SK-MEL-5 (cell line): ENCODE results near the gene NMT1. TPM values are rescaled to one million over a fixed set of nuclear protein-coding genes. Genes with fewer than 3 reads are reported as not detected.

Experiments used
- DNase-seq: peaks from one replicate; pipeline ENCODE4 v3.0.0-alpha.2; 2016; ENCODE audit warnings: low read depth, low spot score
- in situ Hi-C: cut with HindIII; loops from 2 replicates; pipeline ENCODE4 v1.10.0; 2016; ENCODE audit warnings: low sequenced_read_pairs, high pct_unique_total_duplicates, low pct_unique_long_range_greater_than_20kb
- total RNA-seq: library from RNA; depleted of rRNA; stranded (reverse); fragments of >200 nt; shearing (Covaris generic); gene quantifications from 2 replicates; pipeline ENCODE4 v1.2.3, GENCODE V29; 2014

The NMT1 gene
- total RNA-seq, 1 experiment from 2014 or later, result 71.5 TPM

DNA sequence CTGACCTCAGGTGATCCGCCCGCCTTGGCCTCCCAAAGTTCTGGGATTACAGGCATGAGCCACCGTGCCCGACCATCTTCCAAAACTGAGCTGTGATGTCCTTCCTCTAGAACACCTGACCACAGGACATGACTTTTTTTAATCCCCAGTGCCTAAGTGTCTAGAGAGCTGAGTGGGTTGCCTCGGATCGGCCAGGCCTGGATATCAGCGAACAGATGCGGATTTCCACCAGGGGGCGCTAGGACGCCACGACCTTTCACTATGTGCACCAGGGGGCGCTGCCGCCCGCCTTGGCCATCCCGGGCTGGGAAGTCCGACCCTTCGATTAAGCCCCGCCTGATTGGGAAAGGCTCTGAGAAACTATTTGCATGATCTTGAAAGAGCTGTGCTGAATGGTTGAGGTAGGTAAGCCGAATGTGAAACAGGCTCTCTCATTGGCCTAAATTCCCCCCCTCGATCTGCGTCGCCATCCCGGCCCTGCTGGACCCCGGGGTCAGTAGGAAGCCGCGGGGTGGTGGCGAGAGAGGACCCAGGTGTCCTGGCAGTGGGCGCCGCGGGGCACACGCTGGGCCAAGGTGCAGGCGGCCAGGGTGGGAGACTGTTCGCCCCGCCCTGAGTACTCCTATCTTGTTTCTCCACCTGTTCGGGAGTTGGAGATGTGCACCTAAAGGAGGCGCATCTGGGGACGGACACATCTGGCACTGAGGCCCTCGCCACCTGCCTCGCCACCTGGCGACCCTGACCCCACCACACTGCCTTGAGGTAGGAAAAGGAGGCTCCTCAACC, 74.3 kb downstream of the NMT1 start, which contains the start of gene ACBD4:
ACBD4 (plus strand) TSS at position 496 of the 786 bp plus-strand sequence. CDS start 458 bp downstream, outside the sequence.
- peak; percentile 98 for DNase-seq
- in situ Hi-C loops, result no loop called here

DNA sequence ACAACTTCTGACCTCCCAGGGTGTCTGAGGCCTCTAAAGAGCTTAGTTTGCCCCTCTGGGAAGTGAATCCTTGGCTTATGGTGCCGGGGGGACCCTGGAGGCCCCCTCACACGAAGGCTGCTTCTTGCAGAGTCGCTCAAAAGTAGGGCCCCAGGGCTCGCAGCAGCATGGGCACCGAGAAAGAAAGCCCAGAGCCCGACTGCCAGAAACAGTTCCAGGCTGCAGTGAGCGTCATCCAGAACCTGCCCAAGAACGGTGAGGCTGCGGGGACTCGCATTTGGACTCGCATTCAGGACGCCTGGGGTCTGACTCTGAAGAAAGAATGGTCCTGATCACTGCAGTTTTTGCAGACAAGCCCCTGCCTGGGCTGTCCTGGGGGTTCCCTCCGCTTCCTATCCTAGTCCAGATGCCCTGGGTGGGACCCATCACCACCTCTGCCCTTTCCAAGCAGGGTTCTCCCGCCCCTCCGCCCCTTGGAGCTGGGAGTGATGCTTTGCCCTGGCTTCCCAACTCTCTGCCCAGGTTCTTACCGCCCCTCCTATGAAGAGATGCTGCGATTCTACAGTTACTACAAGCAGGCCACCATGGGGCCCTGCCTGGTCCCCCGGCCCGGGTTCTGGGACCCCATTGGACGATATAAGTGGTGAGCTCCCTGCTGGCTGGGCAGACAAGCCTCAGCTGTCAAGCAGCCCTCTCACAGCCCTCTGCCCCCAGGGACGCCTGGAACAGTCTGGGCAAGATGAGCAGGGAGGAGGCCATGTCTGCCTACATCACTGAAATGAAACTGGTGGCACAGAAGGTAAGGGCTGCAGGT, 75.1 kb downstream of the NMT1 start:
- in situ Hi-C loops, result no loop called here
- DNase-seq, result no peak

DNA sequence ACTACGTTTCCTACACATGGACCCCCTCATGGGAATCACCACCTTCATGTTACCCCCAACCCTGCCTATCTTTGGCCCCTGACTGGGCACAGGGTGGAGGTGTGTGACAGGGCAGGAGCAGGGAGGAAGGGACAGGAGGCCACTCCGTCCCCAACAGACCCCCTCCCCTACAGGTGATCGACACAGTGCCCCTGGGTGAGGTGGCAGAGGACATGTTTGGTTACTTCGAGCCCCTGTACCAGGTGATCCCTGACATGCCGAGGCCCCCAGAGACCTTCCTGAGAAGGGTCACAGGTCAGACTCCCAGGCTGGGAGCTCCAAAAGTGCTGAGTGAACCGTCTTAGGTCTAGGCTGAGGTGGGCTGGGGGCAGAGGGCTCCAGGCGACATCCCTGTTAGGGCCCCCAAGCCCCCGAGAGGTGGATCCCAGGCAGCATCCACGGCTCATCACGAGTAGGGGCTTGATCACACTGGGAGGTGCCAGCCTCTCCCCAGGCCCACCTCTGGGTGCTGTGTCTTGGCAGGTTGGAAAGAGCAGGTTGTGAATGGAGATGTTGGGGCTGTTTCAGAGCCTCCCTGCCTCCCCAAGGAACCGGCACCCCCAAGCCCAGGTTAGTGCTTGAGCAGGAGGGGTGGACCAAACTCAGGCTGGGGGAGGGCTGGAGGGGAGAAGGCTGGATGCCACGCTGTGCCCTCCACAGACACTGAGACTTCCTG, 75.9 kb downstream of the NMT1 start:
- no peak for DNase-seq
- in situ Hi-C loops, result no loop called here

DNA sequence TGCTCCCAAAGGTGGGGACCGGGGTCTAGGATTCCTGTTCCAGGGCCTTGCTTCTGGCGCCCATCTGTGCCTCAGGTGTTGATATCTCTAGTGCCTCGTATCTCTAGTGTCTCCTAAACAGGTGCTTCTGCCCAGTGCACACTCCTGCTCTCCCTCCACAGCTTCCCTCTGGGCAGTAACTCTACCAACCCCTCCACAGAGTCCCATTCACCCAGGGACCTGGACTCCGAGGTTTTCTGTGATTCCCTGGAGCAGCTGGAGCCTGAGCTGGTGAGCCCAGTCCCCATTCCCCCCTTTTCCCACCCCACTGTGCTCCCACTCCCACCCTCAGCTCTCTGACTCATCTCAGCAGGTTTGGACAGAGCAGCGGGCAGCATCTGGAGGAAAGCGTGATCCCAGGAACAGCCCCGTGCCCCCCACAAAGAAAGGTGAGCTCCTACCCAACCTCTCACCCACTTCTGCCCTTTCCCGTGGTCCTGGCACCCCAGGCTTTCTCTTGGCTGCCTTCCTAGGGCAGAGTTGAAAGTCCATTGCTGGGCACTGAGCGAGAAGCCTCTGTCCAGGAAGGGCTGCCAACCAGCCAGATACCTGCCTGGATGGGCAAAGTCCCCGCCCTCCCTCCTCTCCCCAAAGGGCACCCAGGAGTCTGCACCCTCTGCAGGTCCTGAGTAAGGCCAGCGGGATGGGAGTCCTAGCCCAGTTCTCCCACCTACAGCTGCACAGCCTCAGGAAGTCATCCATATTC, 76.6 kb downstream of the NMT1 start:
- in situ Hi-C loops, result no loop called here
- DNase-seq, result no peak

DNA sequence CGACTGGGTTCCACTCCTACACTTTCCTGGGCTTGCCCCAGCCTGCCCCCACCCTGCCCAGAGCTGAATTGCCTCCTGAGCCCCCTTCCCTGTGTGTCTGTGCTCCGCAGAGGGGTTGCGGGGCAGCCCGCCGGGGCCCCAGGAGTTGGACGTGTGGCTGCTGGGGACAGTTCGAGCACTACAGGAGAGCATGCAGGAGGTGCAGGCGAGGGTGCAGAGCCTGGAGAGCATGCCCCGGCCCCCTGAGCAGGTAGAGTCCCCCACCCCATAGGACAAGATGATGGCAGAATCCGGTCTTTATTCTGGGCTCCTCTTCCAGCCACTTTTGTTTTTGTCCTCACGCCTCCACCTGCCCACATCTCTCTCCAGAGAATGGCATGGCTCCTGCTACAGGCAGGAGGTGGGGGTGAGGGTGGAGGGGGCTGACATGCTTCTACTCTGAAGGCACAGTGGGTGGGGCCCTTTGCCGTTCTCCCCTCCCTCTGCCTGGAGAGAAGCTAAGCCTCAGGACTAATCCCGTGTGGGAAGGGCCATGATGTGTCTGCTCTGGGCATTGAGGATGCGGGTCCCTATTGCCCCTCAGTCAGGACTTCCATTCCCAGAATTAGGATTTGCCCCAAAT, 77.9 kb downstream of the NMT1 start:
- in situ Hi-C loops, result no loop called here
- no peak for DNase-seq

DNA sequence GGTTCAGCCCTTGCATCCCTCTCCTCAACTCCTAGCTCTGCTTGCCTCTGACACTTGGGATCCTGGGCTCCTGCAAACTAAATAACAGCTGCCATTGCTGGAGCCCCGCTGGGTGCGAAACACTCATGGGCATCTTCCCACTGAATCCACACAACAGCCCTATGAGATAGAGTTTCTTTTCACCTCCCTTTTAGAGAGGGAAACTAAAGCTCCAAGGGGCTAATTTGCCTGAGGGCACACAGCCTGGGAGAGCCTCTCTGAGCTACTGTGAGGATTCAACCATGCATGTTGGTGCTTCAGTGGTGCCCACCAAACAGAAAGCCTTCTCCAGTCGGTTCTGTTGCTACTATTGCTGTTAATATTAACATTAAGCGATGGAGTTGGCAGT, 78.4 kb downstream of the NMT1 start:
- no peak for DNase-seq
- in situ Hi-C loops, result no loop called here

DNA sequence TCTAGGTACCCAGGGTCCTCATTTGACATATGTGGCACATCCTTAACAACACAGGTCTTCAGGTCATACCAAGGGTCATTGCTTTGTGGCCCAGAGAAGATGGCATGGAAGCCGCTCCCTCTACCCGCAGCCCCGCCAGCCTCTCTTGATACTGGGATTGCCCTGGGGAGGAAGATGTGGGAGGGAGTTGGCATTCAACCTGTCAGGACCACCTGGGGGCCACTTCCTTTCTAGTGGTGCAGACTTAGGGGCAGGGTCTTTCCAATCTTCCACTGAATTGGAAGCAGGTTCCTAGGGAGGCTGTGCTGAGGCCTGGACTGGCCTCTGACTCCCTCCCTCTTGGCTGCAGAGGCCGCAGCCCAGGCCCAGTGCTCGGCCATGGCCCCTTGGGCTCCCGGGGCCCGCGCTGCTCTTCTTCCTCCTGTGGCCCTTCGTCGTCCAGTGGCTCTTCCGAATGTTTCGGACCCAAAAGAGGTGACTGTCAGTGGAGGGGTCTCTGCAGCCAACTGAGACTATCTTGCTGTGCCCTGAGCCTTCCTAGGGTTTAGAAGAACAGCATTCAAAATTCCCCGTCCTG, 82.1 kb downstream of the NMT1 start:
- in situ Hi-C loops, result no loop called here
- no peak for DNase-seq

- DNase-seq, result no peak
- in situ Hi-C loops, result no loop called here
Observed at GRCh38 chr17:45143767-45144198, 82.7 kb downstream of the NMT1 start.

GRCh38 chr17:45144199-45145034, 83.3 kb downstream of the NMT1 start:
- no peak for DNase-seq
- in situ Hi-C loops, result no loop called here

DNA sequence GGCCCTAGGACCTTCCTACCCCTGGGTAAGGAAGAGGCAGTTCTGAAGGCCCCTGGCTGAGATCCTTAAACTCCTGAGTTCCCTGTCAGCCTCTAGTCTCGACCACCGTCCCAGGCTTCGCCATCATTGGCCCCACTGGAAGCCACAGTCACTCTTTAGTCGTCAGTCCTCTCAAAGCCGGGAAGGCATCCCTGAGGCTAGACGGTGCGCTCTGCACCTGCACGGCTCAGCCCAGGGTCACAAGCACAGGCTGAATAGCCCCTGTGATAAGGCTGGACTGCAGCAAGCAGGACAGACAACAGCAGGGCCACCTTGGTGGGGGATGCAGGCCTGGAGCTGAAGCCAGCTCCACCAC, 83.9 kb downstream of the NMT1 start:
- in situ Hi-C loops, result no loop called here
- DNase-seq, result no peak

DNA sequence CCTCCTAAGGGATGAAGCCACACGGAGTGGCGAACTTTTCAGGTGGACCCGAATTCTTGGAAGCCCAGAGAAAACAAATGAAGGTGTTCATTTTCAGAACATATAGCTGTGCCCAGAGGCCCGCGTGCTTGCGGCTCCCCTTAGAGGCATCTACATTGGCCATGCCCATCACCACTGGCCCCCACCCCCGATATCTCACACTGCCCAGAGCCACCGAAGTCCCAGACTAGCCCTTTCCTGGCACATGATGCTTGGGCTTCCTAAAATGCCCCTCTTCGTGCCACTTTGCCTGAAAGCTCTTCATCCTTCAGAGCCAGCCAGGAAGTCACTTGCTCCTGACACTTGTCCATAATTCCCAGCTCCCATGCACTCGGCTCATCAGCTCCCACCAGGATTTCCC, 85.0 kb downstream of the NMT1 start:
- DNase-seq, result no peak
- in situ Hi-C loops, result no loop called here

DNA sequence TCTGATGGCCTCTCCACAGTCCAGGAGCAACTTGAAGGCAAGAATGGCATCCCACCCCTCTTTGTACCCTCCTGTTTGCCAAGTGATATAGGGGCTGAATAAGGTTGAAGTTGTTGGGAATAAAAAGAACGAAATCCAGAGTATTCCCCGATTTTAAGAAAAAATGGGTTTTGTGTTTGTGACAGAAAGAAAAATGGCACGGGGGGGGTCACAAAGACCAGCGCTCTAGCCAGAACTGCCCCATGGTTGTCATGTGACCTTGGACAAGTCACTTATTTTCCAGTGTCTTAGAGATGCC, 85.4 kb downstream of the NMT1 start:
- in situ Hi-C loops, result no loop called here
- DNase-seq, result no peak

- in situ Hi-C loops, result no loop called here
- peak; percentile 94 for DNase-seq
Observed at GRCh38 chr17:45146890-45147580, 85.9 kb downstream of the NMT1 start.

GRCh38 chr17:45147581-45148182, 86.6 kb downstream of the NMT1 start:
- peak; percentile 94 for DNase-seq
- in situ Hi-C loops, result no loop called here

- in situ Hi-C loops, result no loop called here
- DNase-seq, result peak; percentile 99
Observed at GRCh38 chr17:45148183-45149036, 87.3 kb downstream of the NMT1 start, which contains the start of gene HEXIM1. Gene HEXIM1, plus strand, starts transcription at chr17:45148475. Its CDS starts 716 bp downstream, at chr17:45149191.
